Mesendoderm (in vitro differentiated cells): ENCODE results near the gene GP5.

Source experiments
- DNase-seq: peaks from one replicate; pipeline ENCODE4 v3.0.0; 2013
- H2AK5ac ChIP-seq: 2 replicates; pipeline ENCODE4 v1.6.1; 2013; ENCODE audit warnings: low read length, inconsistent platforms
- H2BK120ac ChIP-seq: 2 replicates; pipeline ENCODE4 v1.6.1; 2013; ENCODE audit warnings: low read depth, mild to moderate bottlenecking, low read length, moderate library complexity, mixed read lengths
- H2BK15ac ChIP-seq: replicated peaks from 2 replicates; pipeline ENCODE4 v1.6.1; 2013; ENCODE audit warnings: low read depth, mild to moderate bottlenecking, moderate library complexity
- H2BK5ac ChIP-seq: 2 replicates; pipeline ENCODE4 v1.6.1; 2013; ENCODE audit warnings: low read length, inconsistent platforms
- H3K18ac ChIP-seq: 2 replicates; pipeline ENCODE4 v1.6.1; 2013; ENCODE audit warnings: mild to moderate bottlenecking, low read length, mixed read lengths
- H3K23ac ChIP-seq: one replicate; pipeline ENCODE4 v1.6.1; 2013; ENCODE audit warnings: low read length
- H3K27ac ChIP-seq: 2 replicates; pipeline ENCODE4 v1.5.1; 2013; ENCODE audit warnings: low read depth, mild to moderate bottlenecking, inconsistent platforms, low read length, moderate library complexity
- H3K27me3 ChIP-seq: 2 replicates; pipeline ENCODE4 v1.6.1; 2013; ENCODE audit warnings: low read length, control low read depth, mild to moderate bottlenecking, inconsistent platforms; ENCODE audit not compliant: insufficient read depth, poor library complexity
- H3K36me3 ChIP-seq: 2 replicates; pipeline ENCODE4 v1.6.1; 2013; ENCODE audit warnings: low read length, inconsistent platforms; ENCODE audit not compliant: control insufficient read depth, insufficient read depth
- H3K4ac ChIP-seq: one replicate; pipeline ENCODE4 v1.6.1; 2013; ENCODE audit warnings: low read depth, mild to moderate bottlenecking, low read length, moderate library complexity
- H3K4me1 ChIP-seq: 2 replicates; pipeline ENCODE4 v1.6.1; 2013; ENCODE audit warnings: low read depth, low read length, inconsistent platforms; ENCODE audit not compliant: control insufficient read depth
- H3K4me2 ChIP-seq: 2 replicates; pipeline ENCODE4 v1.6.1; 2013; ENCODE audit warnings: low read length
- H3K4me3 ChIP-seq: 2 replicates; pipeline ENCODE4 v1.5.1; 2013; ENCODE audit warnings: mild to moderate bottlenecking, low read length
- H3K56ac ChIP-seq: one replicate; pipeline ENCODE4 v1.6.1; 2013; ENCODE audit warnings: low read length
- H3K79me1 ChIP-seq: 2 replicates; pipeline ENCODE4 v1.6.1; 2013; ENCODE audit warnings: low read length, inconsistent platforms
- H3K79me2 ChIP-seq: 2 replicates; pipeline ENCODE4 v1.6.1; 2013; ENCODE audit warnings: mild to moderate bottlenecking, low read length; ENCODE audit not compliant: control insufficient read depth, insufficient read depth
- H3K9ac ChIP-seq: 2 replicates; pipeline ENCODE4 v1.6.1; 2013; ENCODE audit warnings: low read length, inconsistent platforms
- H4K5ac ChIP-seq: one replicate; pipeline ENCODE4 v1.6.1; 2013; ENCODE audit warnings: low read length
- H4K8ac ChIP-seq: one replicate; pipeline ENCODE4 v1.6.1; 2013; ENCODE audit warnings: low read depth, mild to moderate bottlenecking, control low read depth, low read length, moderate library complexity
- WGBS: extraction: QIAGEN DNeasy Blood & Tissue Kit; methylation state at CpG from one replicate; pipeline ENCODE4 v1.1.7; 2013; ENCODE audit warnings: low lambda C conversion rate, missing lambda C conversion rate; ENCODE audit not compliant: insufficient coverage; ENCODE audit errors: extremely low coverage; 5-methylcytosine and 5-hydroxymethylcytosine counted together

GP5 gene

DNA sequence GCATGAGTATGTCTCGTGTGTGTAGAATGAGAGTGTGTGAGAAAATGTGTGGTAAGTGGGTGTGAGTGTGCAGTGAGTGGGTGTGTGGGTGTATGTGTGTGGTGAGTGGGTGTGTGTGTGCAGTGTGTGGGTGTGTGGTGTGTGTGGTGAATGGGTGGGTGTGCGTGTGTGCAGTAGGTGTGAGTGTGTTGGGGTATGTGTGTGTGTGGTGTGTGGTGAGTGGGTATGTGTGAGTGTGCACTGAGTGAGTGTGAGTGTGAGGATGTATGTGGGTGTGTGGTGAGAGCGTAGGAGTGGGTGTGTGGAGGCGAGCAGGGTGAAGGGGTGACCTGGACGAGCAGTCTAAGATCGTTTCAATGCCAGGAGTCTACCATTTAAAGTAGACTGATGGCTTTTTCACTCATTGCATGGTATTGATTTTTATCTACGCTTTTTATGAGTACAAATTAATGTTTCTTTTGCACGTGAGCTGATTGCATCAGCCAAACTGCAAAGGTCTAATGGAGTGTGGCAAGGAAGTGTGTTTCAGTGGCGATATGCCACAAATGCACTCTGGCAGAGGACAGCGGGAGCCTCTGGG lies 46.3 kb downstream of the GP5 start:
- no peaks in the 10 kb centered on the region for H3K4me1 ChIP-seq
- no peak overlapping the region for H4K5ac ChIP-seq
- no peaks in the 10 kb centered on the region for H3K36me3 ChIP-seq
- no peak overlapping the region for H3K27ac ChIP-seq
- peak overlapping the region; percentile 92 for H2AK5ac ChIP-seq
- no peak overlapping the region for H3K18ac ChIP-seq
- no peaks in the 10 kb centered on the region for H3K79me2 ChIP-seq
- no peak overlapping the region for H4K8ac ChIP-seq
- no peak overlapping the region for H3K56ac ChIP-seq
- no peaks in the 10 kb centered on the region for H3K27me3 ChIP-seq
- 100% methylated on average over 4 of the region's 10 CpGs for WGBS
- H2BK15ac ChIP-seq = no peak overlapping the region
- H3K4ac ChIP-seq = no peak overlapping the region
- no peaks in the 10 kb centered on the region for H3K79me1 ChIP-seq
- H3K4me3 ChIP-seq = no peak overlapping the region
- DNase-seq = no peak
- H3K23ac ChIP-seq = no peak overlapping the region
- no peak overlapping the region for H2BK5ac ChIP-seq
- H3K9ac ChIP-seq = no peak overlapping the region
- no peak overlapping the region for H2BK120ac ChIP-seq
- no peak overlapping the region for H3K4me2 ChIP-seq

GRCh38 chr3:194351952-194352536 lies 47.0 kb downstream of the GP5 start:
- H2AK5ac ChIP-seq = peak overlapping the region; percentile 22
- WGBS = 97% methylated on average over 13 of the region's 14 CpGs

DNA sequence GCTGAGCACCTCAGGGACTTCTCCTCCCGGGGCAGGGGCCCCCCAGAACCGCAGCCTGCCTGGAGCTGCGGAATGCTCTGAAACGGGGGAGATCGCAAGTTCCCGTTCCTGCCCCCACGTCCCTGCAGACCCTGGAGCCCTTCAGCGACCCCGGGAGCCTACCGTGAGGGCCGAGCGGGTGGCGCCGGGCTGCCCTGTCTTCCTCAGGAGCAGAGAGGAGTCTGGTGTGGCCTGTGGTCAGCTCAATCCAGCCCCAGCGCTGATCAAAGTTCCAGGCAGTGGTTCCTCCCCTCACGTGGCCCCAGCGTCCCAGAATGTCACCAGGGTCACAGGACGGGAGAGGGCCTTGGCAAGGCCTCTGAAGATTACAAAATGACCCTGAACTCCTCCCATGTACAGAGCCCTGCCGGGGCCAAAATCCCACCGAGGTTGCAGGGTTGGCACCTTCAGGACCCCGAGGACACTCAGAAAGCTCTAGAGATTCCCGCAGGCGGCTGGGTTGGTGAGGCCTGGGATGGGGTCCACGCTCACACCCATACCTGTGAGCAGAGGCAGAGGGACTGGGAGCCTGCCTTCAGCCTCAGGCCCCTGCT lies 47.9 kb downstream of the GP5 start, which contains the start of gene CPN2:
TSS of gene CPN2 (minus strand) at position 249 of the 593 bp plus-strand sequence. CDS start 8,626 bp downstream, outside the sequence.
- DNase-seq = no peak
- Histone ChIP-seq H3K9ac (no peak within 1 kb of the TSS), H3K4ac (no peak within 1 kb of the TSS), H4K8ac (no peak within 1 kb of the TSS), H2AK5ac (peak within 1 kb of the TSS; percentile 22), H3K4me1 (no peaks in the 10 kb centered on the region), H3K27ac (no peak within 1 kb of the TSS), H3K56ac (peak within 1 kb of the TSS; percentile 56), H3K4me3 (no peak within 1 kb of the TSS), H2BK120ac (no peak within 1 kb of the TSS), H3K36me3 (no peaks in the 10 kb centered on the region), H3K18ac (no peak within 1 kb of the TSS), H3K79me1 (no peaks in the 10 kb centered on the region), H2BK15ac (no peak within 1 kb of the TSS), H4K5ac (no peak within 1 kb of the TSS), H3K23ac (no peak within 1 kb of the TSS), H3K27me3 (no peaks in the 10 kb centered on the region), H3K4me2 (no peak within 1 kb of the TSS), H2BK5ac (no peak within 1 kb of the TSS), H3K79me2 (no peaks in the 10 kb centered on the region)
- no CpG with 5 or more reads among the region's 24 CpGs for WGBS

More at GRCh38 chr3:194351952-194352536, 47.0 kb downstream of the GP5 start:
- no peak overlapping the region for H3K4ac ChIP-seq
- H3K27ac ChIP-seq = no peak overlapping the region
- H4K8ac ChIP-seq = no peak overlapping the region
- no peak overlapping the region for H3K23ac ChIP-seq
- no peak overlapping the region for H3K56ac ChIP-seq
- H3K79me1 ChIP-seq = no peaks in the 10 kb centered on the region
- H3K27me3 ChIP-seq = no peaks in the 10 kb centered on the region
- H4K5ac ChIP-seq = no peak overlapping the region
- H3K4me1 ChIP-seq = no peaks in the 10 kb centered on the region
- H3K9ac ChIP-seq = no peak overlapping the region
- no peak for DNase-seq
- no peak overlapping the region for H2BK5ac ChIP-seq
- H3K4me2 ChIP-seq = no peak overlapping the region
- no peaks in the 10 kb centered on the region for H3K79me2 ChIP-seq
- H3K4me3 ChIP-seq = no peak overlapping the region
- no peak overlapping the region for H2BK15ac ChIP-seq
- H3K36me3 ChIP-seq = no peaks in the 10 kb centered on the region
- H2BK120ac ChIP-seq = no peak overlapping the region
- no peak overlapping the region for H3K18ac ChIP-seq

GRCh38 chr3:194350726-194351071 lies 48.4 kb downstream of the GP5 start:
- Histone ChIP-seq H3K27me3 (no peaks in the 10 kb centered on the region), H3K18ac (no peak overlapping the region), H3K23ac (no peak overlapping the region), H2AK5ac (no peak overlapping the region), H2BK120ac (no peak overlapping the region), H2BK15ac (no peak overlapping the region), H3K4me3 (no peak overlapping the region), H4K8ac (no peak overlapping the region), H2BK5ac (no peak overlapping the region), H3K79me2 (no peaks in the 10 kb centered on the region), H3K4ac (no peak overlapping the region), H3K56ac (peak overlapping the region; percentile 17), H3K4me2 (no peak overlapping the region), H3K79me1 (no peaks in the 10 kb centered on the region), H4K5ac (no peak overlapping the region), H3K4me1 (no peaks in the 10 kb centered on the region), H3K36me3 (no peaks in the 10 kb centered on the region), H3K9ac (no peak overlapping the region), H3K27ac (no peak overlapping the region)
- WGBS = no CpG with 5 or more reads among the region's 3 CpGs
- DNase-seq = no peak

GRCh38 chr3:194348354-194348753 lies 50.7 kb downstream of the GP5 start:
- DNase-seq = no peak
- no peak overlapping the region for H3K23ac ChIP-seq
- no CpG with 5 or more reads among the region's 6 CpGs for WGBS

More at GRCh38 chr3:194348354-194348753, 50.7 kb downstream of the GP5 start:
- H3K27me3 ChIP-seq = no peaks in the 10 kb centered on the region
- no peak overlapping the region for H4K8ac ChIP-seq
- H3K4me2 ChIP-seq = no peak overlapping the region
- no peak overlapping the region for H2BK15ac ChIP-seq
- H3K4me1 ChIP-seq = no peaks in the 10 kb centered on the region
- H3K9ac ChIP-seq = no peak overlapping the region
- H3K79me1 ChIP-seq = no peaks in the 10 kb centered on the region
- H3K79me2 ChIP-seq = no peaks in the 10 kb centered on the region
- H3K4ac ChIP-seq = no peak overlapping the region
- H3K56ac ChIP-seq = no peak overlapping the region
- no peak overlapping the region for H3K18ac ChIP-seq
- no peak overlapping the region for H3K27ac ChIP-seq
- H3K4me3 ChIP-seq = no peak overlapping the region
- no peaks in the 10 kb centered on the region for H3K36me3 ChIP-seq
- no peak overlapping the region for H2AK5ac ChIP-seq
- no peak overlapping the region for H2BK120ac ChIP-seq
- no peak overlapping the region for H2BK5ac ChIP-seq
- H4K5ac ChIP-seq = no peak overlapping the region
